Right cardiac atrium (tissue), 5 donors: ENCODE results near the gene CHGA. TPM values are rescaled to one million over a fixed set of nuclear protein-coding genes. Genes with fewer than 3 reads are reported as not detected.

Experiments used
- ATAC-seq, 2 donors: fragments of 200-7000 bp; cut with Tn5 transposase; one replicate each; pipeline versions ENCODE4 v1.8.0 to v1.9.1; 2020; ENCODE audit warnings: moderate library complexity in 2 of 2, mild to moderate bottlenecking in 1 of 2
- DNase-seq, 3 donors: peaks; one replicate each; pipeline ENCODE4 v3.0.0-alpha.2; 2020
- H3K27ac ChIP-seq: one replicate; pipeline ENCODE4 v1.5.1; 2013; ENCODE audit warnings: mild to moderate bottlenecking, low read length, control low read depth, moderate library complexity
- H3K27me3 ChIP-seq: one replicate; pipeline ENCODE4 v1.6.1; 2013; ENCODE audit not compliant: control insufficient read depth, insufficient read depth
- H3K4me1 ChIP-seq: one replicate; pipeline ENCODE4 v1.6.1; 2013; ENCODE audit warnings: low read length; ENCODE audit not compliant: control insufficient read depth, insufficient read depth
- H3K4me3 ChIP-seq: one replicate; pipeline ENCODE4 v1.5.1; 2013; ENCODE audit warnings: low read length, control low read depth
- H3K9me3 ChIP-seq: one replicate; pipeline ENCODE4 v1.6.1; 2013; ENCODE audit warnings: low read length; ENCODE audit not compliant: control insufficient read depth
- WGBS: extraction: QIAGEN DNeasy Blood & Tissue Kit; methylation state at CpG from one replicate; pipeline ENCODE4 v1.1.7; 2013; 5-methylcytosine and 5-hydroxymethylcytosine counted together
- intact Hi-C, 4 donors: fragments of 100-400 bp; cut with DNase I; formaldehyde crosslinking; loops; one replicate each; pipeline versions ENCODE4 v1.11.0 to v1.14.0; 2022 to 2023
- polyA plus RNA-seq: library from polyadenylated mRNA; stranded (reverse); fragments of 200-250 nt; gene quantifications from one replicate; pipeline ENCODE4 v1.2.3, GENCODE V29; 2013
- total RNA-seq, 4 donors: library from RNA; stranded (reverse); fragmentation: NEBNext Ultra II Directional; extraction: Animal tissue kit (Norgen Biotek cat#: 25700); gene quantifications; one replicate each; pipeline ENCODE4 v1.2.1, GENCODE V29; 2021
- donor health status: healthy with polysubstance abuse.
- donor health status: DM: no; HTN: yes; CAD: no.
- donor health status: DM: no; HTN: no; CAD: no.
- donor health status: DM: no; HTN: yes; CAD: no; lungs with severe emphysema.
- donor health status: DM: yes; HTN: yes; CAD: no.

CHGA gene
- total and polyA plus RNA-seq, 5 donors, result 0.16 TPM; not detected in 4

- 75% methylated on average over 8 of the region's 8 CpGs for WGBS
- Histone ChIP-seq H3K9me3 (no peaks in the 10 kb centered on the region), H3K27me3 (no peaks in the 10 kb centered on the region), H3K4me3 (no peak overlapping the region), H3K4me1 (peaks cover 3% of the 10 kb centered on the region), H3K27ac (no peak overlapping the region)
- no peak for DNase-seq
- intact Hi-C loops, result no loop called here
- ATAC-seq, result no peak
Observed at GRCh38 chr14:92905667-92906066, 17.3 kb upstream of the CHGA start.

DNA sequence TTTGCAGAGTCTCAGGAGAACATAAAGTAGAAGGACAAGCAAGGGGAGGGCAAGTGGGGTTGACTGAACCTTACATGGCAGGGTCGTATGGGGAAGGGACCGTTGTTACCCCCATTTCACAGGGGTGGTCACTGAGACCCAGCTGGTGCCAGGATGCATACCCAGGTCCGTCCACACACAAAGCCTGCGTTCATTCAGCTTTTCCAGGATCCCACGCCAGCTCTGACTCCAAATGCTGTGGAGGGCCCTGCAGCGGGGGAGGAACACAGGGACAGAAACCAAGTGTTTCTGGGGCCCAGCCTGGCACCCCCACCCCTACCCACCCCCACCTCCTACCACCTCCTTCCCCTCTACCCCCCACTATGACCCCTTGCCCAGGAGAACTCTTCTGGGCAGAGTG is 16.5 kb upstream of the CHGA start:
- 81% methylated on average over 6 of the region's 6 CpGs for whole genome bisulfite sequencing
- Histone ChIP-seq H3K4me3 (no peak overlapping the region), H3K27me3 (no peaks in the 10 kb centered on the region), H3K9me3 (no peaks in the 10 kb centered on the region), H3K4me1 (peaks cover 3% of the 10 kb centered on the region), H3K27ac (no peak overlapping the region)
- intact Hi-C loops, result no loop called here
- DNase-seq, result no peak
- ATAC-seq, result no peak

DNA sequence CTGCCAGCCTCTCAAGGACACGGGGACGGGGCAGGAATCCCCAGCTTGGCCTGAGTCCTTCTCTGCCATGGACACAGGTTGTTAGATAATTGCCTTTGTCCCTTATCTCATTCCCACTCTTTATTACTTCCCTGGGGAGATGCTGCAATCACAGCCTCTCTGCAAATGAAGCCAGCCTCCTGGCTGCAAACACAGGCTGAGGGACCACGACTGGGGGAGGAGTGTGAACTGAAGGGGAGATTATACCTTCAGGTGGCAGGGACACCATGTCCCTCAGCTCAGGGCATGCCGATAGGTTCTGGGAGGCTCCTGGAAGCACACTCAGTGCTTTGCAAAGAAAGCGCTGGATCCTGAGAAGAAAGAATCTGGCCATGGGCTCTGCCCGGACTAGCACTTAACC is 16.1 kb upstream of the CHGA start:
- DNase-seq (no peak), ATAC-seq (no peak)
- Histone ChIP-seq H3K27me3 (no peaks in the 10 kb centered on the region), H3K9me3 (no peaks in the 10 kb centered on the region), H3K4me1 (peaks cover 3% of the 10 kb centered on the region), H3K27ac (no peak overlapping the region), H3K4me3 (no peak overlapping the region)
- intact Hi-C loops, result no loop called here
- 41% methylated on average over 6 of the region's 6 CpGs for WGBS

DNA sequence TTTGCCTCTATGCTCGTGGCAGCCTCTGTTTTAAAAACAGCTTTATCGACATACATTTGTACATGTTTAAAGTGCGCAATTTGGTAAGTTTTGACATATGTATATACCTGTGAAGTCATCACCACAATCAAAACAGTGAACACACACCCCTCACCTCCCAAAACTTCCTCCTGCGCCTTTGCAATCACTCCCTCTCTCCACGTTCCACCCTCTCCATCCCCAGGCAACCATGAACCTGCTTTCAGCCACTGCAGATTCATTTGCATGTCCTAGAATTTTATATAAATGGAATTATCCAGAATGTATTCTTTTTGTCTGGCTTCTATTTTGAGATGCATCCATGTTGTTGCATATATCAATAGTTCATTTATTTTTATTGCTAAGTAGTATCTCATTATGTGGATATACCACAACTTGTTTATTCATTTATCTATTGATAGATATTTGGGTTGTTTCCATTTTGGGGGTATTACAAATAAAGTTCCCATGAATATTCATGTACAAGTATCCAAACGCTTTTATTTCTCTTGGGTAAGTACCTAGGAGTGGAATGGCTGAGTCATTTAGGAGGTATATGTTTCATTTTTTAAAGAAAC is 15.5 kb upstream of the CHGA start:
- Histone ChIP-seq H3K27ac (no peak overlapping the region), H3K27me3 (no peaks in the 10 kb centered on the region), H3K4me3 (no peak overlapping the region), H3K4me1 (peaks cover 3% of the 10 kb centered on the region), H3K9me3 (no peaks in the 10 kb centered on the region)
- intact Hi-C loops, result no loop called here
- no peak for DNase-seq
- ATAC-seq, result no peak
- 72% methylated on average over 6 of the region's 6 CpGs for WGBS

- intact Hi-C loops, result no loop called here
- no peak overlapping the region for H3K4me3 ChIP-seq
- no peaks in the 10 kb centered on the region for H3K4me1 ChIP-seq
- H3K27me3 ChIP-seq, result no peaks in the 10 kb centered on the region
- 4% methylated on average over 7 of the region's 7 CpGs for WGBS
- no peak for ATAC-seq
- peak in 2 of 3 donors; percentile 42 to 74 for DNase-seq
- H3K9me3 ChIP-seq, result no peaks in the 10 kb centered on the region
- H3K27ac ChIP-seq, result no peak overlapping the region
Observed at GRCh38 chr14:92914087-92914656, 8.8 kb upstream of the CHGA start.

DNA sequence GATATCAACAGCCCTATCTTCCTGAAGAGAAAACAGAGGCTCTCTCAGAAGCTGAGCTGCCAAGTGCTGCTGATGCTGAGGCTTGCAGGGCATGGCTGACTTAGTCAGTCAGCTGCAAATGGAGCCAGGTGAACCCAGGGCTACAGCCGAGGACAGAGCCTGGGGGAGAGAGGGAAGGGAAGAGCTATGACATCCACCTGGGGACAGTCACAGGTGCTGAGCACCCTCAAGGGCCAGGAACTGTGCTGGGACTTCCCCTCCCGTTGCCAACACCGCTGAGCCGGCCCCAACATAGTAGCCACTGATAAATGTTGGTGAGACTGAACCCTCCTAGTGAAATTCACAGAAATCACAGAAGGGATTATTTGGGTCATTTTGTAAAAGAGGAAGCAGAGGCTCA is 6.7 kb upstream of the CHGA start:
- DNase-seq (no peak), ATAC-seq (no peak)
- Histone ChIP-seq H3K4me1 (no peaks in the 10 kb centered on the region), H3K4me3 (no peak overlapping the region), H3K27me3 (no peaks in the 10 kb centered on the region), H3K9me3 (no peaks in the 10 kb centered on the region), H3K27ac (no peak overlapping the region)
- intact Hi-C loops, result no loop called here
- WGBS, result 67% methylated on average over 4 of the region's 4 CpGs

GRCh38 chr14:92917041-92917940 is 5.7 kb upstream of the CHGA start:
- ATAC-seq, result no peak
- H3K4me1 ChIP-seq, result no peaks in the 10 kb centered on the region
- intact Hi-C loops, result no loop called here
- 71% methylated on average over 14 of the region's 14 CpGs for WGBS
- no peaks in the 10 kb centered on the region for H3K9me3 ChIP-seq
- no peak overlapping the region for H3K27ac ChIP-seq
- H3K4me3 ChIP-seq, result no peak overlapping the region
- no peak for DNase-seq
- H3K27me3 ChIP-seq, result no peaks in the 10 kb centered on the region

DNA sequence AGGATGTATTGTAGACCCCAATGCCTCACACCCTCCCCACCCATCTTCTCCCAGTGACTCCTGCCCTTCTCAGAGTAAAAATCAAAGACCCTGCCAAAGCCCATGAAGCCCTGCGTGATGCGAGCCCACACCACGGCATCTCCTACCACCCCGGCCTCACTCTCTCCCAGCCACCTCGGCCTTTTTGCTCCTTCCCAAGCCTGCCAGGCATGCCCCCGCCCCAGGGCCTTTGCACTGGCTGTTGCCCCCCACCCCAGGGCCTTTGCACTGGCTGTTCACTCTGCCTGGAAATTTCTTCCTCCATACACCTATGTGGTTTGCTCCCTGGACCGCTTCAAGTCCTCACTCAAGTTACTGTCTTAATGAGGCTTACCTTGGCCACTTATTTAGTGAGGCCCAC is 5.0 kb upstream of the CHGA start:
- intact Hi-C loops, result no loop called here
- no peaks in the 10 kb centered on the region for H3K4me1 ChIP-seq
- H3K27me3 ChIP-seq, result no peaks in the 10 kb centered on the region
- 76% methylated on average over 7 of the region's 7 CpGs for WGBS
- ATAC-seq (no peak), DNase-seq (no peak)
- no peak overlapping the region for H3K27ac ChIP-seq
- H3K9me3 ChIP-seq, result no peaks in the 10 kb centered on the region
- H3K4me3 ChIP-seq, result no peak overlapping the region

- Histone ChIP-seq H3K27me3 (no peaks in the 10 kb centered on the region), H3K4me1 (no peaks in the 10 kb centered on the region), H3K27ac (no peak overlapping the region), H3K9me3 (no peaks in the 10 kb centered on the region), H3K4me3 (no peak overlapping the region)
- 95% methylated on average over 15 of the region's 15 CpGs for WGBS
- intact Hi-C loops, result no loop called here
- no peak for ATAC-seq
- no peak for DNase-seq
Observed at GRCh38 chr14:92920001-92920400, 2.9 kb upstream of the CHGA start.

GRCh38 chr14:92922155-92922735 is 705 bp upstream of the CHGA start:
- Histone ChIP-seq H3K4me3 (no peak overlapping the region), H3K27me3 (no peaks in the 10 kb centered on the region), H3K4me1 (no peaks in the 10 kb centered on the region), H3K27ac (no peak overlapping the region), H3K9me3 (no peaks in the 10 kb centered on the region)
- intact Hi-C loops, result no loop called here
- ATAC-seq (no peak), DNase-seq (no peak)
- 74% methylated on average over 4 of the region's 4 CpGs for WGBS

DNA sequence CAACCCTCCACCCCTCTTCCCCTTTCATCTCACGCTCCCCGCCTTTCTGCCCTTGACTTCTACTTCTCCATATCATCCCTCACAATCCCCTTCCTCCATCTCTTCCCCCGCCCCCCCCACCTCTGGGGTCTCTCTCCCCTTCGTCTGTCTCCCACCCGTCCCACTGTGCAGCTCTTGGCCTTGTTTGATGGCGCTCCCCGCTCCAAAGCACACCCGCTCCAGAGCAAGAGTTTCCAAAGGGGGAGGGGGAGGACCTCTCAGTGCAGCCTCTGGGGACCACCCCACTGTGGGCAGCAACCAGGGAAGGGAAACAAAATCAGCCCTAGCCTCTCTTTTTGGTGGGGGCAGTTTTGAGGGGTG is 774 bp downstream of the CHGA start:
- ATAC-seq (peak in 1 of 2 donors; percentile 19), DNase-seq (no peak)
- 31% methylated on average over 8 of the region's 8 CpGs for WGBS
- H3K27ac ChIP-seq, result no peak overlapping the region
- no peaks in the 10 kb centered on the region for H3K4me1 ChIP-seq
- H3K9me3 ChIP-seq, result no peaks in the 10 kb centered on the region
- intact Hi-C loops, result no loop called here
- no peak overlapping the region for H3K4me3 ChIP-seq
- H3K27me3 ChIP-seq, result no peaks in the 10 kb centered on the region
